Measurements from ENCODE around the gene SLC35E1. TPM values are rescaled to one million over a fixed set of nuclear protein-coding genes. Genes with fewer than 3 reads are reported as not detected.
A peak's percentile ranks its signal among the peaks of the same experiment; 100 is the strongest.

Gene SLC35E1
- total and polyA plus RNA-seq, 2 experiments from 2014 or later = 17.0 to 30.3 TPM

GRCh38 chr19:16599655-16600346 is 27.6 kb upstream of the SLC35E1 start:
- peak; percentile 19 for ATAC-seq
- H3K4me1 Mint-ChIP-seq = no peaks in the 10 kb centered on the region
- TF ChIP-seq POLR2AphosphoS5 (IDR thresholded peaks at IDR 0.05; ENCODE audit: low read depth) (no peak), CTCF (conservative IDR thresholded peaks at IDR 0.05; ENCODE audit: low read depth in 2 of 2) (no peak), ZNF331 (CRISPR knock-in tag; IDR thresholded peaks at IDR 0.05; ENCODE audit: low read depth) (no peak), EZH2phosphoT487 (IDR thresholded peaks at IDR 0.05; ENCODE audit: unreplicated experiment) (no peak), JUNB (IDR thresholded peaks at IDR 0.05; ENCODE audit: unreplicated experiment) (no peak), REST (IDR thresholded peaks at IDR 0.05; ENCODE audit: unreplicated experiment) (no peak), ETS1 (IDR thresholded peaks at IDR 0.05) (no peak), ZNF462 (CRISPR knock-in tag; IDR thresholded peaks at IDR 0.05) (no peak), CREB1 (CRISPR knock-in tag; IDR thresholded peaks at IDR 0.05; ENCODE audit: low read depth) (no peak), NANOG (IDR thresholded peaks at IDR 0.05; ENCODE audit: borderline replicate concordance) (no peak), ZNF114 (CRISPR knock-in tag; IDR thresholded peaks at IDR 0.05) (no peak), EZH2 (IDR thresholded peaks at IDR 0.05; ENCODE audit: low read depth, unreplicated experiment) (no peak), STAT1 (IDR thresholded peaks at IDR 0.05; ENCODE audit: unreplicated experiment) (no peak)
- peaks cover 8% of the 10 kb centered on the region for H3K27me3 Mint-ChIP-seq (ENCODE audit: insufficient read depth, low read depth, poor library complexity)
- H3K4me2 ChIP-seq = no peak overlapping the region
- H4K20me1 ChIP-seq (replicated peaks; ENCODE audit: insufficient read depth) = peaks cover 62% of the 10 kb centered on the region
- no peaks in the 10 kb centered on the region for H3K9me2 ChIP-seq (ENCODE audit: insufficient read depth)
- H3K27ac Mint-ChIP-seq = 0 out of 2 replicates have a peak overlapping the region, but pooled peaks have one; percentile 31
- no peak overlapping the region for H3K4me3 Mint-ChIP-seq
- no peak overlapping the region for H2AFZ ChIP-seq
- H3K4me3 ChIP-seq = no peak overlapping the region
- no peak for DNase-seq (ENCODE audit: low spot score)
- no peaks in the 10 kb centered on the region; the same call in 1 of the 3 replicates for H3K9me3 Mint-ChIP-seq
- no peaks in the 10 kb centered on the region; the same call in 2 of the 3 replicates for H3K36me3 Mint-ChIP-seq (ENCODE audit: low read depth)
- no peaks in the 10 kb centered on the region for H3K27me3 ChIP-seq (ENCODE audit: insufficient read depth)
- H3F3A ChIP-seq (replicated peaks; ENCODE audit: low read depth) = no peaks in the 10 kb centered on the region
- peaks cover 94% of the 10 kb centered on the region for H3K79me2 ChIP-seq (replicated peaks; ENCODE audit: insufficient read depth)
- H3K27ac ChIP-seq (ENCODE audit: low read depth) = no peak overlapping the region
- no peaks in the 10 kb centered on the region for H3K36me3 ChIP-seq (ENCODE audit: insufficient read depth)
- no peaks in the 10 kb centered on the region for H3K4me1 ChIP-seq (ENCODE audit: insufficient read depth)
